Measurements from ENCODE around the gene AMZ2.
"Not testable (repeated sequence)": the region's sequence is repeated elsewhere in the genome, so short reads cannot be mapped to it uniquely, and the experiment has no call there.

DNA sequence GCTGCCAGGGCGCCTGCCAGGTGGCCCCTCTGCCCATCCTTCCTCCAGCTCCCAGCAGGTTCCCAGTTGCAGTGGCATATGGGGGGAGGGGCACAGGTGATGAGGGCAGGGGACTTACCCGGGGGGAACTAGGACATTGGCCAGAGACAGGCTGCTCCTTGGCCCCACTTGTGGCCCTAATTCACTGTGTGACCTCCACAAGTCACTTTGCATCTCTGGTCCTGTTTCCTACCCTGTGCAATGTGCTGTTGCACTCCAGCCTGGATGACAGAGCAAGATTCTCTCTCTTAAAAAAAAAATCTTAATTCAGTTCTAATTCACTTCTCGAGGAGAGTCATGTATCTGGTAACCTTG lies 46.4 kb upstream of the AMZ2 start:
- TF ChIP-seq, protein P1, sequence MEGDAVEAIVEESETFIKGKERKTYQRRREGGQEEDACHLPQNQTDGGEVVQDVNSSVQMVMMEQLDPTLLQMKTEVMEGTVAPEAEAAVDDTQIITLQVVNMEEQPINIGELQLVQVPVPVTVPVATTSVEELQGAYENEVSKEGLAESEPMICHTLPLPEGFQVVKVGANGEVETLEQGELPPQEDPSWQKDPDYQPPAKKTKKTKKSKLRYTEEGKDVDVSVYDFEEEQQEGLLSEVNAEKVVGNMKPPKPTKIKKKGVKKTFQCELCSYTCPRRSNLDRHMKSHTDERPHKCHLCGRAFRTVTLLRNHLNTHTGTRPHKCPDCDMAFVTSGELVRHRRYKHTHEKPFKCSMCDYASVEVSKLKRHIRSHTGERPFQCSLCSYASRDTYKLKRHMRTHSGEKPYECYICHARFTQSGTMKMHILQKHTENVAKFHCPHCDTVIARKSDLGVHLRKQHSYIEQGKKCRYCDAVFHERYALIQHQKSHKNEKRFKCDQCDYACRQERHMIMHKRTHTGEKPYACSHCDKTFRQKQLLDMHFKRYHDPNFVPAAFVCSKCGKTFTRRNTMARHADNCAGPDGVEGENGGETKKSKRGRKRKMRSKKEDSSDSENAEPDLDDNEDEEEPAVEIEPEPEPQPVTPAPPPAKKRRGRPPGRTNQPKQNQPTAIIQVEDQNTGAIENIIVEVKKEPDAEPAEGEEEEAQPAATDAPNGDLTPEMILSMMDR (conservative IDR thresholded peaks at IDR 0.05; ENCODE audit: low read depth in 2 of 2): not testable (repeated sequence)
- not testable (repeated sequence) for TF ChIP-seq EZH2phosphoT487 (IDR thresholded peaks at IDR 0.05; ENCODE audit: unreplicated experiment); POLR2AphosphoS5 (IDR thresholded peaks at IDR 0.05; ENCODE audit: low read depth); CREB1 (CRISPR knock-in tag; IDR thresholded peaks at IDR 0.05; ENCODE audit: low read depth); EZH2 (IDR thresholded peaks at IDR 0.05; ENCODE audit: low read depth, unreplicated experiment); ZNF114 (CRISPR knock-in tag; IDR thresholded peaks at IDR 0.05)
- TF ChIP-seq, protein P2, sequence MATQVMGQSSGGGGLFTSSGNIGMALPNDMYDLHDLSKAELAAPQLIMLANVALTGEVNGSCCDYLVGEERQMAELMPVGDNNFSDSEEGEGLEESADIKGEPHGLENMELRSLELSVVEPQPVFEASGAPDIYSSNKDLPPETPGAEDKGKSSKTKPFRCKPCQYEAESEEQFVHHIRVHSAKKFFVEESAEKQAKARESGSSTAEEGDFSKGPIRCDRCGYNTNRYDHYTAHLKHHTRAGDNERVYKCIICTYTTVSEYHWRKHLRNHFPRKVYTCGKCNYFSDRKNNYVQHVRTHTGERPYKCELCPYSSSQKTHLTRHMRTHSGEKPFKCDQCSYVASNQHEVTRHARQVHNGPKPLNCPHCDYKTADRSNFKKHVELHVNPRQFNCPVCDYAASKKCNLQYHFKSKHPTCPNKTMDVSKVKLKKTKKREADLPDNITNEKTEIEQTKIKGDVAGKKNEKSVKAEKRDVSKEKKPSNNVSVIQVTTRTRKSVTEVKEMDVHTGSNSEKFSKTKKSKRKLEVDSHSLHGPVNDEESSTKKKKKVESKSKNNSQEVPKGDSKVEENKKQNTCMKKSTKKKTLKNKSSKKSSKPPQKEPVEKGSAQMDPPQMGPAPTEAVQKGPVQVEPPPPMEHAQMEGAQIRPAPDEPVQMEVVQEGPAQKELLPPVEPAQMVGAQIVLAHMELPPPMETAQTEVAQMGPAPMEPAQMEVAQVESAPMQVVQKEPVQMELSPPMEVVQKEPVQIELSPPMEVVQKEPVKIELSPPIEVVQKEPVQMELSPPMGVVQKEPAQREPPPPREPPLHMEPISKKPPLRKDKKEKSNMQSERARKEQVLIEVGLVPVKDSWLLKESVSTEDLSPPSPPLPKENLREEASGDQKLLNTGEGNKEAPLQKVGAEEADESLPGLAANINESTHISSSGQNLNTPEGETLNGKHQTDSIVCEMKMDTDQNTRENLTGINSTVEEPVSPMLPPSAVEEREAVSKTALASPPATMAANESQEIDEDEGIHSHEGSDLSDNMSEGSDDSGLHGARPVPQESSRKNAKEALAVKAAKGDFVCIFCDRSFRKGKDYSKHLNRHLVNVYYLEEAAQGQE (IDR thresholded peaks at IDR 0.05; ENCODE audit: unreplicated experiment): not testable (repeated sequence)

All from GM23338 (cell line).